ENCODE results near the gene MAPK4. TPM values are rescaled to one million over a fixed set of nuclear protein-coding genes. Genes with fewer than 3 reads are reported as not detected.
"Not testable (repeated sequence)": the region's sequence is repeated elsewhere in the genome, so short reads cannot be mapped to it uniquely, and the experiment has no call there.

Gene MAPK4
- total RNA-seq = not detected in 2 replicates

DNA sequence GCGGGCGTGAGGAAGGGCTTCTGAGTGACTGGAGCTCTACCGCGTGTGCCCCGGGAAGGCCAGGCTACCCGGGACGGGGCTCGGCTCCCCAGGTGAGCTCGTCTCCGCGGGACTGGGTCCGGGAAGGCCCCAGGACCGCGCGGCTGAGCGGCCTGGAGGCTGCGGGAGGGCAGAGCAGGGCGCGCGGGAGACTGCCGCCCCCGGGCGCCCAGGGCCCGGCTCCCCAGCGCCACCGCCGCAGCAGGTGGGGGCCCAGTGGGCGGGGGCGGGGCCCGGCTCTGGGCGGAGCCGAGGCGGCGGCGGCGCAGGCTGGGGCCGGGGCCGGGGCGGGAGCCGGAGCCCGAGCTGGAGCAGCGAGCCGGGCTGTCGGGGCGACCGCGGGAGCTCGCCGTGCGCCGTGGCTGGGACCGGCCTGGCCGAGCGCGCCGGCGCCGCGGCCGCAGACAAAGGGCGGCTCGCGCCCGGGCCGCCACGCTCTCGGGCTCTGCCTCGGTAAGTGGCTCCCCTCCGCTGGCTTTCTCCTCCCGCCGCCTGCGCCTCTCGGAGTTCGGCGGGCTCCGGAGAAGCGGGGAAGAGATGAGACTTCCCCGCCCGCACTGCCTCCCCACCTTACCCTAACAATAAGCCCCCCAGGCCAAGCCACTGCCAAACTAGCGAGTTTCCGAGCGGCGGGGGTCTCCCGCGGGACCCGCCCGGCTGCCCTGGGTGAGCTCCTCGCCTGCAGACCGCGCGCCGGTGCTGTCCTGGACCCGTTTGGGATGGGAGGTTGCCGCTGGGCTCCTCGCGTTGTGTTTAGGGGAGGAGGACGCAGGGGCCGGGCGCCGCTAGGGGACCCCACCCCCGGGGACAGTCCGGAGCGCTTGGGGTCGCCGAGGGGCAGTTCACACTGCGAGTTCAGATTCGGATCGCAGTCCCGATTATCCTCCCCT lies at the start of gene MAPK4:
TSS of gene MAPK4 (plus strand) at position 336 of the 929 bp plus-strand sequence. CDS start 103,872 bp downstream, outside the sequence.
- Mint-ChIP-seq H3K4me3 (peak within 1 kb of the TSS; percentile 58), H3K27me3 (peaks cover 63% of the 10 kb centered on the region), H3K4me1 (no peaks in the 10 kb centered on the region), H3K27ac (no peak within 1 kb of the TSS), H3K36me3 (ENCODE audit: low read depth) (no peaks in the 10 kb centered on the region), H3K9me3 (peaks cover 5% of the 10 kb centered on the region)
- intact Hi-C loops (cut with micrococcal nuclease) = no loop called here
- DNase-seq = peak; percentile 68

DNA sequence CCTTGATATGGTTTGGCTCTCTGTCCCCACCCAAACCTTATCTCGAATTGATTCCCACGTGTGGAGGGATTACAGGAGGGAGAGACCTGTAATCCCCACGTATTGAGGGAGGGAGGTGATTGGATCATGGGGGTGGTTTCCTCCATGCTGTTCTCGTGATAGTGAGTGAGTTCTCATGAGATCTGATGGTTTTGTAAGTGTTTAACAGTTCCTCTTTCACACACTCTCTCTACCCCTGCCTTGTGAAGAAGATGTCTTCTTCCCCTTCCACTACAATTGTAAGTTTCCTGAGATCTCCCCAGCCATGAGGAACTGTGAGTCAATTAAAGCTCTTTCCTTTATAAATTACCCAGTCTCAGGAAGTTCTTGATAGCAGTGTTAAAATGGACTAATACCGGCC lies 42.6 kb upstream of the MAPK4 start:
- H3K36me3 Mint-ChIP-seq (ENCODE audit: low read depth); H3K27me3 Mint-ChIP-seq; H3K27ac Mint-ChIP-seq; H3K9me3 Mint-ChIP-seq; intact Hi-C loops (cut with micrococcal nuclease); H3K4me3 Mint-ChIP-seq; H3K4me1 Mint-ChIP-seq; DNase-seq: not testable (repeated sequence)

DNA sequence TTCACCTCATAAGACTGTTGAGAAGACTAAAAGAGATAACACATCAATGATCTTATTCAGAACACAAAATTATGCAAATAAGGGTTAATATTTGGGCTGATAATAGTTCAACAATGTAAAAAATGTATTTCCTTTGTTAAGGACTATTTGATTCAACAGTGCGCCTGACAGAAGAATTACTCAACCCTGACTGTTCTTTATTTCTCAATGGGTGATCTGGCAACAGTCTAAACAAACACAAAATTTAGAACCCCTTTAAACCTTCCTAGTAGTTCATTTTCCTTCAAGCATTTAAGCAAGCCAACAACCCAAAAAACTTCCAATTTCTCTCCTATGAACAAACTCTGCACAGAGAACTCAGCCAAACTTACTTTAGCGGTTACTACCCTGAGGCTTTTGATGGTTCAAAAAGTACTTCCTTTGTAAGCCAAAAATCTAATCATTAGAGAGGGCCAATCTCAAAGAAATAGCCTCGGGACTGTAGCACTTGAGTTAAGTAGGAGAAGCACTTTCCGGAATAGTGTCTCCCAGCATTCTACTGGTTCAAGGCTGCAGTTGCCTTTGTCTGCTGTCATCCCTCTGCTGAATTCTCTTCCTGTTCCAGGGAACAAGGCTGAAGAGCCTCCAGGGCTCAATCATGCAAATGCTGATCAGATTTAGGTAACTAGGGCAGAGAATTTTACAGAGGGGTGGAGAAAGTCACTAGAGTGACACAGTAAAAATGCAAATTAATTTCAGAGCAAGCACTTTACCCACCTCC lies 40.9 kb upstream of the MAPK4 start:
- Mint-ChIP-seq H3K4me3 (no peak overlapping the region), H3K27ac (no peak overlapping the region), H3K9me3 (no peaks in the 10 kb centered on the region), H3K4me1 (no peaks in the 10 kb centered on the region), H3K36me3 (ENCODE audit: low read depth) (no peaks in the 10 kb centered on the region), H3K27me3 (peaks cover 2% of the 10 kb centered on the region)
- intact Hi-C loops (cut with micrococcal nuclease) = no loop called here
- DNase-seq = no peak

DNA sequence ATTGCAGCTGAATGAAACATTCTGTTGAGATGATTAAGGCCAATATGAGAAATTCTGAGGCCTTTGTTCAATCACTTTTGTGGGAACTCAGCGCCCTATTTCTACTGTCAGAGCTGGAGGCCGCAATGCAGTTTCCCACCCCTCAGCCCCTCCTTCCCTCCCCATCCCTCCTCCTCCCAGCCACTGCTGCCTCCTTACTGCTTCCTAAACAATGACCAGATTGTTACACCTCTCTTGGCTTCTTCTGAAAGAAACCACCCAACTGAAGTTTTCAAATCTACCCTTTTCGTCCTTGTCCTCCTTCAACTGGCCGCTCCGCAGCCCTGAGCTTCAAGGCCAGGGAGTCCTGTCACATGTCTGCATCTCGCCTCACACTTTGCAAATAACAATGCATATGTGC lies 36.7 kb upstream of the MAPK4 start:
- Mint-ChIP-seq H3K9me3 (no peaks in the 10 kb centered on the region), H3K4me1 (no peaks in the 10 kb centered on the region), H3K4me3 (no peak overlapping the region), H3K36me3 (ENCODE audit: low read depth) (no peaks in the 10 kb centered on the region), H3K27ac (no peak overlapping the region), H3K27me3 (peaks cover 2% of the 10 kb centered on the region)
- intact Hi-C loops (cut with micrococcal nuclease) = no loop called here
- DNase-seq = no peak

DNA sequence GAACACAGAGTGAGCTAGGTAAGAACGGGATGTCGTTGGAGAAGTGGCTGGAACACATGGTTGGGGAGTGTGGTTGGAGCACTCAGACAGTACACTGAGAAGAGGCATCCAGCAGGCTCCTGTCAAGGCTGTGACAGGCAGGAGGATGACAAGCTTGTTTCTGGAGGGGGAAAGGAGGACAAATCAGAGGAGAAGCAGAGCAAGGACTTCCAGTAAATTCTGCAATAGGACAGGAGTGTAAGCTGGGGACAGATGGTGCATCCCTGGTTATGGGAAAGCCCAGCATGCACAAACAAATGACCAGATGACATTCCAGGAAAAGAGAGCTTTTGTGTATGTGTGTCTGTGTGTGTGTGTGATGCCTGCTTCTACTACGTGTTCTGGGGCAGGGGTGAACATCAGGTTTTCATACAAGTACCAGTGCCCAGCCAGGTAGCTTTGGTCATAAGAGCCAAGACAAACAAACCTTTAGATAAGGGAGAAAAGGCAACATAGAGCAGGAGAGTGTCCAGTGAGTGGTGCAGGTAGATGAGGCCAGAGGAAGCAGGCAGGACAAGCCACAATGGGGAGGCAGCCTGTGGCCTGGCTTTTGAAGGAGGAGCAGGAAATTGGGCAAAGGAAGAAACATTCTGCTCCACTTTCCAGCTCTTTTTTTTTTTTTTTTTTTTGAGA lies 32.1 kb upstream of the MAPK4 start:
- intact Hi-C loops (cut with micrococcal nuclease) = no loop called here
- Mint-ChIP-seq H3K27ac (no peak overlapping the region), H3K9me3 (peaks cover 2% of the 10 kb centered on the region), H3K27me3 (no peaks in the 10 kb centered on the region), H3K36me3 (ENCODE audit: low read depth) (no peaks in the 10 kb centered on the region), H3K4me3 (no peak overlapping the region), H3K4me1 (no peaks in the 10 kb centered on the region)
- no peak for DNase-seq

DNA sequence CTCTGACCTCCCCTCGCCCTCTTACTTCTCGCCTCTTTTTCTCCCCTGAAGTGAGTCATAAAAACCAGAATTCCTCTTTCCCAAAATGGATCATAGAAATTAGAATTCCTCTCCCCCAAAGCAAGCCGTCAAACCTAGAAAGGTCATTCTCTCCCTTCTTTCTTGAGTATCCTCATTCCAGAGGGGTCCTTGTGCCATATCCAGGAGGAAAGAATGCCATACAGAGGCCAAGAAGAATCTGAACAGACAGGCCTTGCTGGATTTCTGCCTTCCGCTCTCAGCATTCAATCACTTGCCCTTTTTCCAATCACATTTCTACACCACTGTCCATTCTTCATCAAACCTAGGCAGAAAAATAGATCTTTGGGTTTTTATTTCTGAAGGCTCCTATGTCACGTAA lies 31.1 kb upstream of the MAPK4 start:
- no peaks in the 10 kb centered on the region for H3K4me1 Mint-ChIP-seq
- no peak for DNase-seq
- no peaks in the 10 kb centered on the region for H3K36me3 Mint-ChIP-seq (ENCODE audit: low read depth)
- intact Hi-C loops (cut with micrococcal nuclease) = no loop called here
- no peak overlapping the region for H3K27ac Mint-ChIP-seq
- no peaks in the 10 kb centered on the region for H3K27me3 Mint-ChIP-seq
- peaks cover 4% of the 10 kb centered on the region for H3K9me3 Mint-ChIP-seq
- H3K4me3 Mint-ChIP-seq = no peak overlapping the region

DNA sequence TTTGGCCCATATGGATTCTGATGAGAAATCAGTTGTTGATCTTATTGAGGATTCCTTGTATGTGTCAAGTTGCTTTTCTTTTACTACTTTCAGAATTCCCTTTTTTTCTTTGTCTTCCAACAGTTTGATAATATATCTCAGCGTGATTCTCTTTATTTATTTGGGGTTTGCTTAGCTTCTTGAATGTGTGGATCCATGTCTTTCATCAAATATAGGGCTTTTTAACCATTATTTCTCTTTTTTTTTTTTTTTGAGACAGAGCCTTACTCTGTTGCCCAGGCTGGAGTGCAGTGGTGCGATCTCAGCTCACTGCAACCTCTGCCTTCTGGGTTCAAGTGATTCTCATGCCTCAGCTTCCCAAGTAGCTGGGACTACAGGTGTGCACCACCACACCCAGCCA lies 26.1 kb upstream of the MAPK4 start:
- H3K27ac Mint-ChIP-seq; H3K27me3 Mint-ChIP-seq; intact Hi-C loops (cut with micrococcal nuclease): not testable (repeated sequence)

DNA sequence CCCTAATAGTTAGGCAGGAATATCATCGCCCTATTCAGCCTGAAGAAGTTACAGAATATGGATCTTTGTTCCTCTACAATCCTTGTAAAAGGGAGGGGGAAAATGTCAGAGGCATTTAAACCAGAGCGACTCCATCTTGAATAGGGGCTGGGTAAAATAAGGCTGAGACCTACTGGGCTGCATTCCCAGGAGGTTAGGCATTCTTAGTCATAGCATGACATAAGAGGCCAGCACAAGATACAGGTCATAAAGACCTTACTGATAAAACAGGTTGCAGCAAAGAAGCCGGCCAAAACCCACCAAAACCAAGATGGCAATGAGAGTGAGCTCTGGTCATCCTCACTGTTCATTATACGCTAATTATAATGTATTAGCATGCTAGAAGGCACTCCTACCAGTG lies 15.4 kb upstream of the MAPK4 start:
- intact Hi-C loops (cut with micrococcal nuclease); H3K4me3 Mint-ChIP-seq: not testable (repeated sequence)

More for the DNA sequence above, 26.1 kb upstream of the MAPK4 start:
- not testable (repeated sequence) for DNase-seq; H3K4me3 Mint-ChIP-seq; H3K36me3 Mint-ChIP-seq (ENCODE audit: low read depth); H3K4me1 Mint-ChIP-seq; H3K9me3 Mint-ChIP-seq

DNA sequence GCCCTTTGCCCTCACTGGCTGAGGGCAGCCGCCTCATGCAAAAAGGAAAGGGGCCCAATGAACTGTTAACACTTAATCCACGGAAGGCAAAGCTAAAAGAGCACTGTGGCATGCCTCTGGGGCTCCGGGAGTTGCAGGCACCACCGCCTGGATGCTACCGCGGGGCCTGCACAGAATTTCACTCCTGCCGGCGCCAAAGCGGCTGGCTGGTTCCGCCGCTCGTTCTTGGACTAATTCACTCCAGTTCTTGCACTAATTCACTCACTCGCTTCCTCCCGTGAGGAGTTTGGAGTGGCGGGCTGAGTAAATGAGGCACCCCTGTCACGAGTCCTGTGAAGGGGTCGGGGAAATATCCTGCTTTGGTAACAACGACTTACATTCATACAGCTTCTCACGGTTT lies 14.0 kb upstream of the MAPK4 start:
- H3K27me3 Mint-ChIP-seq = peaks cover 2% of the 10 kb centered on the region
- no peak for DNase-seq
- H3K9me3 Mint-ChIP-seq = no peaks in the 10 kb centered on the region
- no peaks in the 10 kb centered on the region for H3K4me1 Mint-ChIP-seq
- H3K4me3 Mint-ChIP-seq = no peak overlapping the region
- intact Hi-C loops (cut with micrococcal nuclease) = no loop called here
- H3K36me3 Mint-ChIP-seq (ENCODE audit: low read depth) = no peaks in the 10 kb centered on the region
- H3K27ac Mint-ChIP-seq = no peak overlapping the region

More for the DNA sequence above, 15.4 kb upstream of the MAPK4 start:
- not testable (repeated sequence) for DNase-seq; H3K27me3 Mint-ChIP-seq; H3K27ac Mint-ChIP-seq; H3K4me1 Mint-ChIP-seq; H3K36me3 Mint-ChIP-seq (ENCODE audit: low read depth); H3K9me3 Mint-ChIP-seq

DNA sequence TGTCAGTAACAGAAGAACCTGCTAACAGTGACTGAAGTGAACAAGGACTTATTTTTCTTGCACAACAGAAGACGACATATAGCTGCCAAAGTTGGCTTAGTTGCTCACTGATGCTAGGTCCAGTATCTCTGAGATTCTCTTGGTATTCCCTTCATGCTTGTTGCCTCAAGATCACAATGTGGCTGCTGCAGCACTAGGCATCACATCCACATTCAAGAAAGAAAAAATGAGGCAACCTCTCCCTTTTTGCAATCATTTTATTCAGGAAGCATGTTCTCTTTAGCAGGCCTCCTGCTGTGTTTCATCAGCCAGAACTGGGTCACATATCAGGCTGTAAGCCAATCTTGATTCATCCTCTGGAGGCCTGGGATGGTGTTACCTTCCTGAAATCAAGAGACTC lies 11.7 kb upstream of the MAPK4 start:
- H3K36me3 Mint-ChIP-seq (ENCODE audit: low read depth) = no peaks in the 10 kb centered on the region
- H3K9me3 Mint-ChIP-seq = no peaks in the 10 kb centered on the region
- peaks cover 2% of the 10 kb centered on the region for H3K27me3 Mint-ChIP-seq
- no peak overlapping the region for H3K4me3 Mint-ChIP-seq
- no peak overlapping the region for H3K27ac Mint-ChIP-seq
- intact Hi-C loops (cut with micrococcal nuclease) = no loop called here
- H3K4me1 Mint-ChIP-seq = no peaks in the 10 kb centered on the region
- DNase-seq = no peak

DNA sequence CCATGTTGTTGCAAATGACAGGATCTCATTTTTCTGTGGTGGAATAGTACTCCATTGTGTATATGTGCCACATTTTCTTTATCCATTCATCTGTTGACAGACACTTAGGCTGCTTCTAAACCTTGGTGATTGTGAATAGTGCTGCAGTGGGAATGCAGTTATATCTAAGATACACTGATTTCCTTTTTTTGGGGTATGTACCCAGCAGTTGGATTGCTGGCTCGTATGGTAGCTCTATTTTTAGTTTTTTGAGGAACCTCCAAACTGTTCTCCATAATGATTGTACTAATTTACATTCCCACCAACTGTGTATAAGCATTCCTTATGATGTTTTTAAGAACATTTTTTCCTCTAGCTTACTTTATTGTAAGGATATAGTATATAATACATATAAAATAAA lies 8.2 kb upstream of the MAPK4 start:
- H3K27ac Mint-ChIP-seq; intact Hi-C loops (cut with micrococcal nuclease); DNase-seq; H3K9me3 Mint-ChIP-seq; H3K4me1 Mint-ChIP-seq; H3K4me3 Mint-ChIP-seq; H3K36me3 Mint-ChIP-seq (ENCODE audit: low read depth): not testable (repeated sequence)
- H3K27me3 Mint-ChIP-seq = peaks cover 10% of the 10 kb centered on the region

DNA sequence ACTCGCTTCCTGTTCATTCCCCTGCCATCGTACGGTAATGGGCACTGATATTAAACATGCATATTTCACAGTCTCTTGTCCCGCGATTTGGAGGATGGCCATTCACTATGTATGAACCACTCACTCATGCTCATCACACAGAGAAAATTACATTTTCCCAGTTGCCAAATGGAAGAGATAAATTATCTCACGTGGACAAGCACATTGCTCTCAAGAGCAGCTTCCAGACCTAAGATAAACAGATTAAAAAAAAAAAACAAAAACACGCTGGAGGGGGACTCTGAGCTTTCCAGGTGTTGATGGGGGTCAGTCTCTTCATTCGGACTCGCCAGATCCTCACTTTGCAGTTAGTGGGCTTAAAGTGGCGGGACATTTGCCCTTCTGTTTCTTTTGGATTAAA lies 1.7 kb upstream of the MAPK4 start:
- Mint-ChIP-seq H3K36me3 (ENCODE audit: low read depth) (no peaks in the 10 kb centered on the region), H3K4me3 (no peak overlapping the region), H3K27me3 (peaks cover 54% of the 10 kb centered on the region), H3K27ac (no peak overlapping the region), H3K4me1 (no peaks in the 10 kb centered on the region), H3K9me3 (peaks cover 9% of the 10 kb centered on the region)
- no peak for DNase-seq
- intact Hi-C loops (cut with micrococcal nuclease) = no loop called here

DNA sequence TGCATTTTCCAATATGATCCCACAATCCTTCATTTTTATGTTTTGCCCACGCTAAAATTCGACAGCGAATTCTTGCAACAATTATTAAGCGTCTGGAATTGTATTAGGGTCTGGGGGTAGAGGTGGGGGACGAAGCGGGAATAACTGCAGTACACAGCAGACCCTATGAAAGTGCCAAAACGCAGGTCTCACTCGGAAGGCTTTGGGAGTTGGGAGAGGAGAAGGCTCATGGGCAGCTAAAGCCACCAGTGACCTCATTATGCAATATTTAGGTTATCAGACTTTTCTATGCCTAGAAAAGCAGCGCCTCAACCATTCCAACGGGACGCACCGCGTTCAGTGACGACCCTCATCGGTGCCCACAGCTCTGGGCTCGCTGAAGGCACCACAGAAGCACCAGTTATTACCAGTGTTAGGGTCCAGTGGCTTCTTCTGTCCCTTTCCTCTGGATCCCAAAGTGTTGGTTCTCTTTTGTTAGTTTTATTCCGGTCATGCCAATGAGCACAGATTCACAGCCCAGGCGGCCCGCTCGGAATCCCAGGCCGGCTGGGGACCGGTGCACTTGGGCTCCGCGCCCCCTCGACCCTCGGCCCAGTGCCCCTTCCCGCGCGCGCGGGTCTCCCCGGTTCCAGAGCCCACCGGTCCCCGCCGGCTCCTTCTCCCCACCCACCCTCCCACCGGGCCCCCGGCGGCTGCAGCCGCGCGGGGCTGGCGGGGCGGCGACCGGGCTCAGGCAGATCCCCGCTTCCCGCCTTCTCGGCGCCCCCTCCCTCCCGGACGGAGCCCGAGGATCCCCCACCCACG lies 737 bp upstream of the MAPK4 start:
- Mint-ChIP-seq H3K4me1 (no peaks in the 10 kb centered on the region), H3K36me3 (ENCODE audit: low read depth) (no peaks in the 10 kb centered on the region), H3K9me3 (peaks cover 9% of the 10 kb centered on the region), H3K4me3 (peak overlapping the region; percentile 16), H3K27ac (no peak overlapping the region), H3K27me3 (peaks cover 60% of the 10 kb centered on the region)
- intact Hi-C loops (cut with micrococcal nuclease) = no loop called here
- no peak for DNase-seq
